ENCODE results near the gene CDKAL1.
"Not testable (repeated sequence)": the region's sequence is repeated elsewhere in the genome, so short reads cannot be mapped to it uniquely, and the experiment has no call there.

Gene CDKAL1

GRCh38 chr6:20806669-20807068 lies 272.4 kb downstream of the CDKAL1 start:
- DNase-seq: no peak

GRCh38 chr6:20808439-20808838 lies 274.2 kb downstream of the CDKAL1 start:
- DNase-seq: no peak

GRCh38 chr6:20808924-20809323 lies 274.7 kb downstream of the CDKAL1 start:
- no peak for DNase-seq

GRCh38 chr6:20810727-20811108 lies 276.5 kb downstream of the CDKAL1 start:
- no peak for DNase-seq

GRCh38 chr6:20811109-20811761 lies 277.0 kb downstream of the CDKAL1 start:
- peak; percentile 76 to 94 for DNase-seq

GRCh38 chr6:20812776-20813175 lies 278.5 kb downstream of the CDKAL1 start:
- no peak for DNase-seq

GRCh38 chr6:20814494-20814893 lies 280.2 kb downstream of the CDKAL1 start:
- DNase-seq: no peak

- DNase-seq: no peak
Measured at GRCh38 chr6:20816126-20816525, 281.9 kb downstream of the CDKAL1 start.

GRCh38 chr6:20817806-20818320 lies 283.6 kb downstream of the CDKAL1 start:
- DNase-seq: no peak

GRCh38 chr6:20819774-20820400 lies 285.6 kb downstream of the CDKAL1 start:
- no peak for DNase-seq

GRCh38 chr6:20826378-20826777 lies 292.1 kb downstream of the CDKAL1 start:
- DNase-seq: no peak

- no peak for DNase-seq
Measured at GRCh38 chr6:20827798-20828197, 293.5 kb downstream of the CDKAL1 start.

- DNase-seq: no peak
Measured at GRCh38 chr6:20830576-20830975, 296.3 kb downstream of the CDKAL1 start.

- DNase-seq: not testable (repeated sequence)
Measured at GRCh38 chr6:20831251-20831650, 297.0 kb downstream of the CDKAL1 start.

- DNase-seq: no peak
Measured at GRCh38 chr6:20833881-20834515, 299.7 kb downstream of the CDKAL1 start.

- no peak for DNase-seq
Measured at GRCh38 chr6:20835315-20836010, 301.2 kb downstream of the CDKAL1 start.

- DNase-seq: no peak
Measured at GRCh38 chr6:20837189-20837588, 302.9 kb downstream of the CDKAL1 start.

- DNase-seq: no peak
Measured at GRCh38 chr6:20838113-20838512, 303.9 kb downstream of the CDKAL1 start.

GRCh38 chr6:20839630-20840029 lies 305.4 kb downstream of the CDKAL1 start:
- DNase-seq: no peak

GRCh38 chr6:20840675-20841074 lies 306.4 kb downstream of the CDKAL1 start:
- no peak for DNase-seq

- no peak for DNase-seq
Measured at GRCh38 chr6:20841806-20842205, 307.5 kb downstream of the CDKAL1 start.

GRCh38 chr6:20845592-20845991 lies 311.3 kb downstream of the CDKAL1 start:
- no peak for DNase-seq

GRCh38 chr6:20846602-20847028 lies 312.4 kb downstream of the CDKAL1 start:
- DNase-seq: no peak
